ENCODE results near the gene C19orf81. TPM values are rescaled to one million over a fixed set of nuclear protein-coding genes. Genes with fewer than 3 reads are reported as not detected.

C19orf81 gene
- total and polyA plus RNA-seq, 2 of the 8 experiments (the other 6 are each of a cell fraction or from before 2014, with no cell fraction given) = 11.7 to 13.0 TPM

GRCh38 chr19:50694815-50695145 lies 45.5 kb downstream of the C19orf81 start:
- WGBS, 2 experiments (ENCODE audit: extremely low coverage in 1 of 2, insufficient coverage in 1 of 2, insufficient read length in 1 of 2, insufficient replicate concordance in 2 of 2, low coverage in 1 of 2, low lambda C conversion rate in 2 of 2, missing lambda C conversion rate in 1 of 2) = no CpG with 5 or more reads among the region's 51 CpGs
- Histone ChIP-seq H3K9ac (replicated peaks in 1 of 4; ENCODE audit: extremely low read depth in 1 of 4, low read depth in 3 of 4, low read length in 3 of 4) (no peak overlapping the region), H3K27me3 (replicated peaks in 1 of 4; ENCODE audit: control insufficient read depth in 3 of 4, extremely low read depth in 1 of 4, insufficient read depth in 3 of 4, low read length in 3 of 4) (peaks cover 9 to 77% (median 71%) of the 10 kb centered on the region in 4 experiments)
- TF ChIP-seq KDM1A (IDR thresholded peaks at IDR 0.05; ENCODE audit: borderline replicate concordance, low read length) (no peak), SP4 (IDR thresholded peaks at IDR 0.05; ENCODE audit: low read length) (no peak), SAP30 (IDR thresholded peaks at IDR 0.05; ENCODE audit: insufficient read depth, insufficient replicate concordance, low read length) (no peak), E2F6 (IDR thresholded peaks at IDR 0.05) (no peak), TAF7 (optimal IDR thresholded peaks at IDR 0.05; ENCODE audit: borderline replicate concordance, low read depth, low read length) (no peak), YY1 (IDR thresholded peaks at IDR 0.05; ENCODE audit: low read depth, low read length) (no peak), GTF2F1 (IDR thresholded peaks at IDR 0.05; ENCODE audit: borderline replicate concordance, low read depth, low read length) (no peak), BRCA1 (IDR thresholded peaks at IDR 0.05; ENCODE audit: low read depth, low read length) (no peak), CBX5 (IDR thresholded peaks at IDR 0.05; ENCODE audit: low read depth, low read length) (no peak), MAFK (IDR thresholded peaks at IDR 0.05; ENCODE audit: low read depth, low read length) (no peak), CBX8 (IDR thresholded peaks at IDR 0.05; ENCODE audit: borderline replicate concordance, low read depth, low read length) (no peak), CHD2 (IDR thresholded peaks at IDR 0.05; ENCODE audit: low read length) (no peak), SUZ12 (IDR thresholded peaks at IDR 0.05; ENCODE audit: low read length) (no peak)

More at GRCh38 chr19:50694815-50695145, 45.5 kb downstream of the C19orf81 start:
- no peak overlapping the region for H4K5ac ChIP-seq (ENCODE audit: insufficient read length, low read depth, low read length)
- peaks cover 11% of the 10 kb centered on the region for H3K23me2 ChIP-seq (ENCODE audit: low read depth, low read length)
- POLR2A ChIA-PET (ENCODE audit: partially characterized antibody) = interaction anchor here (1.6 kb wide), 1 partner anchor 8 kb away, joined by 5 read pairs; no protein-coding TSS in a partner anchor
- H4K8ac ChIP-seq (ENCODE audit: extremely low read depth, insufficient read depth, low read length) = no peak overlapping the region
- H2BK12ac ChIP-seq (ENCODE audit: low read depth, low read length) = no peak overlapping the region
- DNase-seq (ENCODE audit: low read depth in 1 of 2, low spot score in 2 of 2) (no peak), FAIRE-seq (no peak)
- H3K4me2 ChIP-seq (ENCODE audit: insufficient read depth in 1 of 2, low read depth in 2 of 2, low read length in 2 of 2) = peak overlapping the region; percentile 76 to 79; a peak in 3 of 4 replicates
- H2BK20ac ChIP-seq (ENCODE audit: low read length) = no peak overlapping the region
- no peak overlapping the region for H3K27ac ChIP-seq (ENCODE audit: low read depth, low read length)
- no peak overlapping the region for H3K4ac ChIP-seq (replicated peaks; ENCODE audit: insufficient read length, low read depth, low read length)
- H3K79me2 ChIP-seq (ENCODE audit: control insufficient read depth in 1 of 2, insufficient read depth in 2 of 2, low read length in 2 of 2) = no peaks in the 10 kb centered on the region
- H3K9me3 ChIP-seq (ENCODE audit: insufficient read depth in 2 of 2, low read depth in 1 of 2, low read length in 1 of 2) = no peaks in the 10 kb centered on the region
- no peak overlapping the region for H3K18ac ChIP-seq (ENCODE audit: extremely low read depth, low read length)
- no peak overlapping the region for H2AFZ ChIP-seq (ENCODE audit: low read length)
- no peak overlapping the region for H2BK5ac ChIP-seq (ENCODE audit: low read depth, low read length)
- no peak overlapping the region for H3K14ac ChIP-seq (ENCODE audit: insufficient read length)
- H2BK15ac ChIP-seq (ENCODE audit: low read length) = no peak overlapping the region
- no peaks in the 10 kb centered on the region for H3K36me3 ChIP-seq (ENCODE audit: control insufficient read depth in 2 of 4, insufficient read depth in 4 of 4, low read length in 3 of 4)
- no peaks in the 10 kb centered on the region for H3K79me1 ChIP-seq (ENCODE audit: low read depth, low read length)
- H3K4me3 ChIP-seq (ENCODE audit: extremely low read depth in 1 of 4, insufficient read depth in 2 of 4, low read depth in 3 of 4, low read length in 4 of 4) = peak overlapping the region in 1 of 4 experiments; percentile 55; a peak in 3 of 8 replicates
- H3K56ac ChIP-seq (replicated peaks; ENCODE audit: insufficient read length, low read depth, low read length) = no peak overlapping the region
- no peak overlapping the region for H2AK5ac ChIP-seq (ENCODE audit: low read depth, low read length)
- CTCF ChIA-PET (ENCODE audit: partially characterized antibody) = interaction anchor here (1.0 to 1.7 kb wide), 4 partner anchors 9 to 176 kb away, joined by 3 to 11 read pairs (median 4); no protein-coding TSS in a partner anchor
- H4K91ac ChIP-seq (replicated peaks; ENCODE audit: insufficient read length, low read length) = no peak overlapping the region
- H3K23ac ChIP-seq (ENCODE audit: insufficient read length) = no peak overlapping the region
- peaks cover 0 to 24% (median 21%) of the 10 kb centered on the region in 4 experiments; a peak in 6 of 7 replicates for H3K4me1 ChIP-seq (replicated peaks in 1 of 4; ENCODE audit: control insufficient read depth in 3 of 4, insufficient read depth in 4 of 4, low read length in 3 of 4)
- H2BK120ac ChIP-seq (replicated peaks; ENCODE audit: low read depth, low read length) = no peak overlapping the region
- peaks cover 0 to 26% of the 10 kb centered on the region in 2 experiments for H4K20me1 ChIP-seq (replicated peaks in 1 of 2; ENCODE audit: control insufficient read depth in 1 of 2, insufficient read depth in 2 of 2, low read length in 2 of 2)
